Tibial nerve (tissue), 4 donors: ENCODE data around the gene TTBK2. TPM values are rescaled to one million over a fixed set of nuclear protein-coding genes. Genes with fewer than 3 reads are reported as not detected.
"Not testable (repeated sequence)": the region's sequence is repeated elsewhere in the genome, so short reads cannot be mapped to it uniquely, and the experiment has no call there.

Experiments used
- DNase-seq, 2 donors: peaks; one replicate each; pipeline ENCODE4 v3.0.0-alpha.2; 2019; ENCODE audit warnings: low spot score in 2 of 2
- H3K27ac ChIP-seq, 4 donors: fragments of 200-600 bp; sonication (generic) in 3 of 4; one replicate each; pipeline ENCODE4 v1.5.1; 2017 to 2019; ENCODE audit warnings: mild to moderate bottlenecking in 1 of 4
- H3K27me3 ChIP-seq, 2 donors: fragments of 200-600 bp; sonication (generic) in 1 of 2; one replicate each; pipeline versions ENCODE4 v1.5.1 to v1.6.0; 2017 to 2019
- H3K36me3 ChIP-seq, 3 donors: fragments of 200-600 bp; sonication (generic); one replicate each; pipeline ENCODE4 v1.5.1; 2018 to 2019
- H3K4me1 ChIP-seq, 4 donors: fragments of 200-600 bp; sonication (generic) in 3 of 4; one replicate each; pipeline ENCODE4 v1.5.1; 2017 to 2019
- H3K4me3 ChIP-seq, 4 donors: fragments of 200-600 bp; sonication (generic) in 3 of 4; one replicate each; pipeline ENCODE4 v1.5.1; 2017 to 2019; ENCODE audit warnings: mild to moderate bottlenecking in 1 of 4, moderate library complexity in 1 of 4
- H3K9me3 ChIP-seq, 4 donors: fragments of 200-600 bp; sonication (generic) in 3 of 4; one replicate each; pipeline ENCODE4 v1.5.1; 2017 to 2019
- EP300 ChIP-seq, 2 donors: sonication (generic); formaldehyde crosslinking; IDR thresholded peaks; one replicate each; pipeline ENCODE4 v1.6.1; 2017; ENCODE audit warnings: antibody characterized with exemption in 2 of 2, mild to moderate bottlenecking in 1 of 2
- POLR2A ChIP-seq, 2 donors: fragments of 450-650 bp; IDR thresholded peaks; one replicate each; pipeline ENCODE4 v1.6.1; 2017; ENCODE audit warnings: antibody characterized with exemption in 2 of 2, mild to moderate bottlenecking in 2 of 2, moderate library complexity in 2 of 2
- WGBS, 2 donors: methylation state at CpG; one replicate each; pipeline ENCODE4 v1.1.5; 2018; 5-methylcytosine and 5-hydroxymethylcytosine counted together
- total RNA-seq, 4 donors: library from RNA; depleted of rRNA; stranded (reverse); fragments of >200 nt; gene quantifications; one replicate each; pipeline ENCODE4 v1.1.0, GENCODE V29; 2016
- TF ChIP-seq, protein P1 (sequence below), 5 experiments: fragments of 200-600 bp in 3 of 5; fragments of 450-650 bp in 2 of 5; sonication (generic) in 3 of 5; IDR thresholded peaks; one replicate each; pipeline ENCODE4 v1.5.1; 2016 to 2019; ENCODE audit warnings: antibody characterized with exemption in 5 of 5, mild to moderate bottlenecking in 3 of 5, moderate library complexity in 2 of 5

TTBK2 gene
- total RNA-seq, 4 donors from 2014 or later, result 20.2 to 31.2 (median 23.4) TPM

DNA sequence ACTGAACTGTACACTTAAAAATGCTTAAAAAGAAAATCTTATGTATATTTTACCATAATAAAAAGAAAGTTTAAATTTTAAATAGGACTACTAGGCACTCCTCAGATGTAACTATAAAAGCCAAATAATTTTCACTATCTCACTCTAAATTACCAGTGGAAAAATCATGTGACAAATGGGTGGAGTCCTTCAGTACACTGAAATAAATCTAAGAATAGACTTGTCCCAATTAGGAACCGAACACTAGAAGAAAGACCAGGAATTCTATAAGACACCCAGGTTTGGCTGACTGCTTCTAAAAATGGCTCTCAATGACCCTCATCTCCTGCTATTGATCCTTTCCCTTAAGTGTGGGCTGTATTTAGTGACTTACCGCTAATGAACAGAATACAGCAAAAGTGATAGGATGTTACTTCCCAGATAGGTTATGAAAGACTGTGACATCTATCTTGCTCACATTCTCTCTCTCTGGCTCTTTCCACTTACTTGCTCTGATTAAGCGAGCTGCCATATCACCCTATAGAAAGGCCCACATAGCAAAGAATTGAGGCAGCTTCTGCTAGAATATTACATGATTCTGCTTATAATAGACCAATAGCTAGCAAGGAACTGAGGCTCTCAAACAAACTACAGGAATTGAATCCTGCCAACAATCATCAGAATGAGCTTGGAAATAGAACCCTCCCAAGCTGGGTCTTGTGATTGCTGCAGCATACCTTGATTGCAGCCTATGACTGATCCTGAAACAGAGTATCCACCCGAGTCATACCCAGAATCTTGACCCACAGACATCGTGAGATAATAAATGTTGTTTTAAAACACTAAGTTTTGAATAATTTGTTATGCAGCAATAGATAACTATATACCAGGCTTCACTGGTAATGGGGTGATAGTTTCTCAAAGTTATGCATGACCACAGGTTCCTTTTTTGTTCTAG is 16.9 kb downstream of the TTBK2 start:
- no peak overlapping the region for H3K27ac ChIP-seq
- no peaks in the 10 kb centered on the region for H3K36me3 ChIP-seq
- no peak for DNase-seq
- no peaks in the 10 kb centered on the region for H3K9me3 ChIP-seq
- H3K27me3 ChIP-seq, result no peaks in the 10 kb centered on the region
- WGBS, 2 donors, result 85 to 86% methylated on average over 5 of the region's 5 CpGs
- peaks cover 0 to 11% (median 0%) of the 10 kb centered on the region in 4 donors for H3K4me1 ChIP-seq
- no peak overlapping the region for H3K4me3 ChIP-seq
- no peak for TF ChIP-seq POLR2A (IDR thresholded peaks at IDR 0.05)

DNA sequence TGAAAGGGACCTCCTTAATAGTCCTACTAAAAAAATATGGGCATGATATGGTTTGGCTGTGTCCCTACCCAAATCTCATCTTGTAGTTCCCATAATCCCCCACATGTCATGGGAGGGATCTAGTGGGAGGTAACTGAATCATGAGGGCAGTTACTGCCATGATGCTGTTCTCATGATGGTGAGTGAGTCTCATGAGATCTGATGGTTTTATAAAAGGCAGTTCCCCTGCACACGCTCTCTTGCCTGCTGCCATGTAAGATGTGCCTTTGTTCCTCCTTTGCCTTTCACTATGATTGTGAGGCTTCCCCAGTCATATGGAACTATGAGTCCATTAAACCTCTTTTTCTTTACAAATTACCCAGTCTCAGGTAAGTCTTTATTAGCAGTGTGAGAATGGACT is 26.7 kb downstream of the TTBK2 start:
- H3K36me3 ChIP-seq, result peaks cover 0 to 15% (median 0%) of the 10 kb centered on the region in 3 donors
- not testable (repeated sequence) for H3K9me3 ChIP-seq, H3K27me3 ChIP-seq, H3K4me3 ChIP-seq, DNase-seq, H3K4me1 ChIP-seq, H3K27ac ChIP-seq
- WGBS, 2 donors, result 89 to 96% methylated on average over 1 of the region's 1 CpG

DNA sequence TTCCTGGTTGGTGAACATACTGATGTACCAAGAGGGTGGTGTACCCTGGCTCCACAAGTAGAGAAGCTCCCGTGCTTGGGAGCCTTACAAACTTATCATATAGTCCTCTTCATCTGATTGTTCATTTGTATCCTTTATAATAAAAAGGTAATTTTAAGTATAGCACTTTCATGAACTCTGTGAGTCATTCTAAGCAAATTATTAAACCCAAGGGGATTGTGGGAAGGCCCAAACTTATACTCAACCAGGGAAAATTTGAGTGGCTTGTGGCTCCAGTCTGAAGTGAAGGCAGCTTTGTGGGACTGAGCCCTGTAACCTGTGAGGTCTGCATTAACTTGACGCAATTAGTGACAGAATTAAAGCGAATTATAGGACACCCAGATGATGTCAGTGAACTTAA is 29.0 kb downstream of the TTBK2 start:
- Histone ChIP-seq H3K4me1 (peaks cover 0 to 7% (median 0%) of the 10 kb centered on the region in 4 donors), H3K27me3 (no peaks in the 10 kb centered on the region), H3K4me3 (no peak overlapping the region), H3K27ac (no peak overlapping the region), H3K9me3 (peaks cover 0 to 5% (median 0%) of the 10 kb centered on the region in 4 donors), H3K36me3 (peaks cover 0 to 15% (median 0%) of the 10 kb centered on the region in 3 donors)
- 90 to 91% methylated on average over 3 of the region's 3 CpGs for WGBS, 2 donors
- TF ChIP-seq POLR2A (IDR thresholded peaks at IDR 0.05), result no peak
- TF ChIP-seq, protein P1, sequence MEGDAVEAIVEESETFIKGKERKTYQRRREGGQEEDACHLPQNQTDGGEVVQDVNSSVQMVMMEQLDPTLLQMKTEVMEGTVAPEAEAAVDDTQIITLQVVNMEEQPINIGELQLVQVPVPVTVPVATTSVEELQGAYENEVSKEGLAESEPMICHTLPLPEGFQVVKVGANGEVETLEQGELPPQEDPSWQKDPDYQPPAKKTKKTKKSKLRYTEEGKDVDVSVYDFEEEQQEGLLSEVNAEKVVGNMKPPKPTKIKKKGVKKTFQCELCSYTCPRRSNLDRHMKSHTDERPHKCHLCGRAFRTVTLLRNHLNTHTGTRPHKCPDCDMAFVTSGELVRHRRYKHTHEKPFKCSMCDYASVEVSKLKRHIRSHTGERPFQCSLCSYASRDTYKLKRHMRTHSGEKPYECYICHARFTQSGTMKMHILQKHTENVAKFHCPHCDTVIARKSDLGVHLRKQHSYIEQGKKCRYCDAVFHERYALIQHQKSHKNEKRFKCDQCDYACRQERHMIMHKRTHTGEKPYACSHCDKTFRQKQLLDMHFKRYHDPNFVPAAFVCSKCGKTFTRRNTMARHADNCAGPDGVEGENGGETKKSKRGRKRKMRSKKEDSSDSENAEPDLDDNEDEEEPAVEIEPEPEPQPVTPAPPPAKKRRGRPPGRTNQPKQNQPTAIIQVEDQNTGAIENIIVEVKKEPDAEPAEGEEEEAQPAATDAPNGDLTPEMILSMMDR (IDR thresholded peaks at IDR 0.05), result no peak
- TF ChIP-seq EP300 (IDR thresholded peaks at IDR 0.05), result no peak
- DNase-seq, result no peak

DNA sequence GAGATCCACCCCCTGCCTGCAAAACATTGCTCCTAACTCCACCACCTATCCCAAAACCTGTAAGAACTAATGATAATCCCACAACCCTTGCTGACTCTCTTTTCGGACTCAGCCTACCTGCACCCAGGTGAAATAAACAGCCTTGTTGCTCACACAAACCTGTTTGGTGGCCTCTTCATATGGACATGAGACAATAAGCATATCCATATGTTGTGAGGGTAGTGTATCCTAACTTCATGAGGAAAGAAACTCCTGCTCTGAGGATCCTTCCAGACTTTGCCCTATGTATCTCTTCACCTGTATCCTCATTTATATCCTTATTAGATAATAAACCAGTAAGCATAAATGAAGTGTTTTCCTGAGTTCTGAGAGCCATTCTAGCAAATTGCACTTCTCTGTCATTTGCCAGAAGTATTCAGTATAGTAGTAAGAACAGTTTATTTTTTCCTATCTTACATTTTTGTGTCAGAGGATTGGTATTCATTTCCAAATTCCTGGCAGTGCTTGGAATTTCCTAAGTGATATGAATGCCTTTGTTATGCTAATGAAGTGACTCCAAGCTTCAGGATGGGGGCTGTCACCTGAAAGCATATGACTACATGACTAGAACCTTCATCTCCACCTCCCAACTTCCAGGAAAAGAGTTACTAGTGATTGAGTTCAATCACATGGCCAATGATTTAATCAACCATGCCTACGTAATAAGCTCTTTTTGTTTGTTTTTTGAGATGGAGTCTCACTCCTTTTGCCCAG is 30.2 kb downstream of the TTBK2 start:
- 78% methylated on average over 2 of the region's 2 CpGs for WGBS, 2 donors
- H3K27me3 ChIP-seq, result no peaks in the 10 kb centered on the region
- no peak overlapping the region for H3K4me3 ChIP-seq
- TF ChIP-seq, protein P1 (IDR thresholded peaks at IDR 0.05), result no peak
- no peak for TF ChIP-seq POLR2A (IDR thresholded peaks at IDR 0.05)
- TF ChIP-seq EP300 (IDR thresholded peaks at IDR 0.05), result no peak
- H3K9me3 ChIP-seq, result peaks cover 0 to 5% (median 0%) of the 10 kb centered on the region in 4 donors
- peaks cover 0 to 7% (median 0%) of the 10 kb centered on the region in 4 donors for H3K4me1 ChIP-seq
- no peak for DNase-seq
- no peak overlapping the region for H3K27ac ChIP-seq
- H3K36me3 ChIP-seq, result peaks cover 0 to 15% (median 0%) of the 10 kb centered on the region in 3 donors

DNA sequence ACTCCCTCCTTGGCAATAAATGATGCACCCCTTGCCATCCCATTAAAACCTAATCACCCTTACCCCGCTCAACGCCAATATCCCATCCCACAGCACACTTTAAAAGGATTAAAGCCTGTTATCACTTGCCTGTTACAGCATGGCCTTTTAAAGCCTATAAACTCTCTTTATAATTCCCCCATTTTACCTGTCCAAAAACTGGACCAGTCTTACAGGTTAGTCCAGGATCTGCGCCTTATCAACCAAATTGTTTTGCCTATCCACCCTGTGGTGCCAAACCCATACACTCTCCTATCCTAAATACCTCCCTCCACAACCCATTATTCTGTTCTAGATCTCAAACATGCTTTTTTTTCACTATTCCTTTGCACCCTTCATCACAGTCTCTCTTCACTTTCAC is 33.2 kb downstream of the TTBK2 start:
- H3K9me3 ChIP-seq, H3K4me3 ChIP-seq, H3K27ac ChIP-seq, H3K4me1 ChIP-seq, H3K36me3 ChIP-seq, DNase-seq, H3K27me3 ChIP-seq: not testable (repeated sequence)
- 92 to 93% methylated on average over 3 of the region's 3 CpGs for WGBS, 2 donors

DNA sequence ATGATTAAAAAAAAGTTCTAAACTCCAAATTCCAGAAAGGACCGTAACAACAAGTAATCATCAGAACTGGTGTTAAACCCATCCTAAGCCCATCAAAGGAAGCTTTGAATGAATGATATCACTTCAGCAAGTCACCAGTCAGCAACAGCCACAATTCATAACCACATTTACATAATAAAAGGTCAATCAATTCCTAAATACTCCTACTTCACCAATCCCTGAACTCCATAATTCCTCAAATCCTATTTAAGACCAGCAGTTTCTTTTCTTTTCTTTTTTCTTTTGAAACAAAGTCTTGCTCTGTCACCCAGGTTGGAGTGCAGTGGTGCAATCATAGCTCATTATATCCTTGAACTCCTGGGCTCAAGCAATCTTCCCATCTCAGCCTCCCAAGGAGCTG is 40.5 kb downstream of the TTBK2 start:
- Histone ChIP-seq H3K27me3 (no peaks in the 10 kb centered on the region), H3K27ac (no peak overlapping the region), H3K36me3 (no peaks in the 10 kb centered on the region), H3K4me3 (no peak overlapping the region), H3K9me3 (no peaks in the 10 kb centered on the region), H3K4me1 (peaks cover 0 to 5% (median 0%) of the 10 kb centered on the region in 4 donors)
- no peak for DNase-seq
- 75 to 81% methylated on average over 1 of the region's 1 CpG for WGBS, 2 donors
- TF ChIP-seq, protein P1 (IDR thresholded peaks at IDR 0.05), result no peak
- no peak for TF ChIP-seq EP300 (IDR thresholded peaks at IDR 0.05)
- TF ChIP-seq POLR2A (IDR thresholded peaks at IDR 0.05), result no peak
